GM10847 (cell line): ENCODE data around the gene LRRC8B.

Source experiments
- POLR2A ChIP-seq: IDR thresholded peaks from 2 replicates; pipeline ENCODE4 v1.6.1; 2011; ENCODE audit not compliant: insufficient read length; ENCODE audit errors: extremely low read depth

The LRRC8B gene

GRCh38 chr1:89588480-89588879 lies 63.9 kb downstream of the LRRC8B start:
- TF ChIP-seq POLR2A = no peak

DNA sequence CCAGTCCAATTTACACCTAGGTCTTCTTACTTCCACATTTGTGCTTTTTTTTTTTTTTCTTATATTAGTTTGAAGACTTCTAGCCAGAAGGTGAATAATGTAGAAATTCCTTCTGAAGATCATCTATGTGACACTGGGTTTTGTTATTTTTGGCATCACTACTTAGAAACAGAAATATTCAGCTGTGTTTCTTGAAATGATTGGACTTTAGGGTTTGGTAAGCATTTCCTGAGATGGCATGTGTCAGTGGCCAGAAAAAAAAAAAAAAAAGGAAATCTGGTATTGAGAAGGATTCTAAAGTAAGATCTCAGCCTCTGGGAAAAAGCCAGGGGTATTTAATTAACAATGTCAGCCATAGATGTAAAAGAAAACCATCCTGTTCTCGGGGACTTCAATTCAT lies 64.9 kb downstream of the LRRC8B start:
- TF ChIP-seq POLR2A = no peak

- no peak for TF ChIP-seq POLR2A
Measured at GRCh38 chr1:89590341-89591080, 65.9 kb downstream of the LRRC8B start.

DNA sequence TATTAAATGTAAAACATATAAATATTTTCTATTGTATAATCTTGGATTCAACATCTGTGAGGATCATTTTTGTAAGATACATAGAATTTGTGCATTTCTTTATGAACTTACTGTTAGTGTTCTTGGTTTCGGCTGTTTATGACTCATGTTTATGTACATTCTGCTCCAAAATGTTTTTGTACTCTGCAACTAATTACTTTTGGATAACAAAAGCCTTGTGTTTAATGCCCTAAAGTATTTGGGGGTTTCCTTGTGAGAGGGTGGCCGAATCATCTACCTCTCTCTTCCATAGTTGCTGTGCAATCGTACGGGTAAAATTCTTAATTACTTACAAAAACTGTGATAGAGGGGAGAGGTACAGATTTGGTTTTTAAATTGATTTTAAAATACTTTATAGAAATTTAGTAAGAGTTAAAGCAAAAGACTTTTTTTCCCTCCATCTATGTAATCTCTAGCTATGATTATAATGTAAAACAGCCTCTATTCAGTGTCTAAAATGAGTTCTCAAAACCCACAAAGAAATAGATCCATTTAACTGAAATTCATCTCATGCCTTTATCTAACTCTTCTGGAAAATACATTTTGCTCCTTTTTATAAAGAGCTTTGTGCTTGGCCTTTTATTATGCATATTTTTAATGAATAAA lies 69.6 kb downstream of the LRRC8B start:
- no peak for TF ChIP-seq POLR2A

DNA sequence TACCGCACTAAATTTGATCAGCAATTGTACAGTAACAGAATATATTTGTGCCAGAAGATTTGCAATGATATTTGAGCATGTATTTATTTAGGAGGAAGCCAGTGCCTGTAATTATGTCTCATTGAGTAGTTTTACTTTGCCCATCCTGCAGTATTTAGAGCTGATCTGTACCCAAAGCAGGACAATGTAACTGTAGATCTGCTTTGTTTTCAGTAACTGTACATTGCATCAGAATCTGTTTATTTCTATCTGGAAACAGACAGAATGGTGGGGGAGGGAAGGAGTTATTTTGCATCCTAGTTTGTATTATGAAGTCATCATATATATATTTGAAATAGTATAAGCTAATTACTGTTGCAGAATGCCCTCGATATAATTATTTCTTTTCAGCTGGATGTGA lies 72.1 kb downstream of the LRRC8B start:
- no peak for TF ChIP-seq POLR2A

- TF ChIP-seq POLR2A = no peak
Measured at GRCh38 chr1:89598450-89599331, 74.1 kb downstream of the LRRC8B start.

- TF ChIP-seq POLR2A = no peak
Measured at GRCh38 chr1:89599332-89599630, 74.7 kb downstream of the LRRC8B start.

DNA sequence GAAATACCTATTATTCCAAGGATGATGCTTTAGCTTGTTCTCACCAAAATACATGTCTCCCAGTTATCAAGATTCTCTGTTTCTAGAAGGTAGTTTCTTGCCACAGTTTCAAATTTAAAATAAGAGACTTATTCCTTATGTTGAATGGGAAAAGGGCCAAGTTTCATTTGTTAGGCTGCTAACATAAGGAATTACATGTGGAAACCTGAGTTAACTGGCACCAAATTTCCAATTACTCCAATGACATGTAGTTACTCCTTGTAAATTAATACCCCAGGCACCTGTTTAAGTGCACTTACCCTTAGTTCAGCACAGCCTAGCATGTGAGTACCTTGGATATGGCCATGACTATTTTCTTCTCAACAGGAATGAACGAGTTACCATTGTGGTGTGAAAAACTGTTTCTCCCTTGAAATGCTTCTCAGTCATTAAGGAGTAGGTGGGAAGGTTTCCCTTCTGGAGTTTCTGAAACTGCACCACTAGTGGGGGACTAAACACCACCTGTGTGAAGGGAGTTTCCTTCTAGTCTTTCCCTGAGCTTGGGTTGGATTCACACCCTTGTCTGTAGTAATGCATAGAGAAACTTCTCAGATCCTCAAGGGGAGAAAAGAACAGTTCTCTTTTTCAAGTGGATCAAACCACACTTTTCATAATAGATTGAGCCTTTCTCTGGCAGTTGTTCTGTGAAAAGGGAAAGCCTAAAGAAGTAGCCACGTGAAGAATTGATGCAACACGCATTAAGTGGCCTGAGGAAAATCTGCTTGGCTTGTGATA lies 76.0 kb downstream of the LRRC8B start:
- no peak for TF ChIP-seq POLR2A

GRCh38 chr1:89602871-89603404 lies 78.3 kb downstream of the LRRC8B start:
- TF ChIP-seq POLR2A = no peak

- no peak for TF ChIP-seq POLR2A
Measured at GRCh38 chr1:89603651-89604413, 79.2 kb downstream of the LRRC8B start.

GRCh38 chr1:89604414-89604735 lies 79.7 kb downstream of the LRRC8B start:
- no peak for TF ChIP-seq POLR2A

DNA sequence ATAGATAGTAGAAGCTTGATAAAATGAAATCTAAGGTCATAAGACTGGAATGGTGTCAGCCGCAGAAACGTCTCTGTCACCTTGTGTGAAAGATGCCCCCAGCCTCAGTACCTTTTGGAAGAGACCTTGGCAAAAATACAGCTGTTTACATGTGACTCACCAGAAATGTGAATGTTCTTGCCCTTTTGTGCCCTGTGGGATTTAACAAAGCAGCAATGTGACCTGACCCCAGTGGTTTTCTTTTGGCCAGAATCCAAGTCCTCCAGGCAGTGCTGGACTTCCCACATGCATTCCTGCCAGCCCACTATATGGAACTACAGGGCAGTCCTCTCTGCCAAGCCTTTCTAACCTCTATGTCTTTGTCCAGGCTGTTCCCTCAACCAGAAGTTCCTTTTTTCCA lies 81.1 kb downstream of the LRRC8B start:
- no peak for TF ChIP-seq POLR2A

DNA sequence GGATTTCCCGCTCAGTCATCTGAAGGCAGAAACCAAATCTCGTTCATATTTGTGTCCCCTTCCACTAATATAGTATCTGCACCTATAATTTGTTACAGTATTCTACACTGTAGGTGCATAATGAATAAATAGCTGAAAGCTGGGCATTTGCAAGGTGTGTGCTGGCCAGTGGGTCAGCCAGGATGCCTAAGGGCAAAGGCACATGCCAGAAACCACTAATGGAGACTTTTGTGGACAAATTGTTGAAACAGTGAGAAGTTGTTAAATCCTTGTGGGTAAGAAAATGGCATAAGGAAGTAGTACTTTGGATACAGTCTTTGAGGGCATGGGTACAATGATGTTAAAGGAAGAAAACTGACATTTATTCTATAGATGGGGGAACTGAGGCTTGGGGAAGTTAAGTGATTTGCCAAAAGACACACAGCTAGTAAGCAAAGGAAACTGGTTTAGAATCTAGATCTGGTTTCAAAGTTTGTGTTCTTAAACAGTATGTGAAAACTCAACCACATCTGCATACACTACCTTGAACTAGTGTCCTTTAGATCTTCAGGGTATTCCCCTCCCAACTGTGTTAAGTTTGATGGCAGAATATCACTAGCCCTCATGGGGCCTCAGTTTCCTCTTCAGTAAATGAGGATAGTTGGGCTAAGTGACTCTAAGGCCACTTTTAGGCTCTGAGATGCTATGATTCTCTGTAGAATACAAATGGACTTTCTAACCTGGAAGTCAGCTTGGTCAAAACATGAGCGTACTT lies 81.8 kb downstream of the LRRC8B start:
- TF ChIP-seq POLR2A = no peak

- TF ChIP-seq POLR2A = no peak
Measured at GRCh38 chr1:89607156-89607555, 82.5 kb downstream of the LRRC8B start.

- no peak for TF ChIP-seq POLR2A
Measured at GRCh38 chr1:89607586-89608318, 83.1 kb downstream of the LRRC8B start.
